ENCODE data around the gene C1QTNF5. TPM values are rescaled to one million over a fixed set of nuclear protein-coding genes. Genes with fewer than 3 reads are reported as not detected.

Gene C1QTNF5
- total and polyA plus RNA-seq, 4 donors = 1.9 to 6.4 (median 3.3) TPM

DNA sequence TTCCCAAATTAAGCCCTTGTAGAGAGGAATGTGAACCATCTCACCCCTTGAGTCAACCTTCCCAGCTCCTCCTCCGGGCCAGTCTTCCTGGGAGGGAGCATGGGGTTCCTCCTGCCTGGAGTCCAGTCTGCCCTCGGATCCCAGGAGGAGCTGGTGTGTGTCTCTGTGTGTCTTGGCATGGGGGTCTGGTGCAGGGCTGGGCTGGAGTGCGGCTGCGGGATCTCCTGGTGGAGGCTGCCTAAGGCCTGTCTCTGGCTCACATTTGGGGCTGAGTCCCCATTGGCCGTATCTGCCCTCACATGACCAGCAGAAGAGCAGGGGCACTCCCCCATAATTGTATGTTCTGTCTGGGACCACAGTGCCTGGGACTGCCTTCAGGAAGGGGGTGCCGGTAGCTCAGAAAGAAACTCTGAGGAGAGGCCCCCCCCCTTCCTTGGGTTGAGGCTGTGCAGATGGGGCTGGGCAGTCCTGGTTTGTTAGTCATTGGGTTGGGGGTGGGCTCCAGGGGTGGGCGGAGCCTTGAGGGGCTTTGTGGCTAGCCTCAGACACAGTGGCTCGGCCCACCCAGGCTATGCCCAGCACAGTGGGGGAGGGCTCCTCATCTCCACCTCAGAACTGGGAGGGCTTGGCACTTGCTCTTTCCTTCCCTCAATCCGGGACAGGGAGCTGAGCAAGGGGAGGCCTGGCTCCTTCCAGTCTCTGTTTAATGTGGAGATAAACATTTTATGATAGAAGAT is 2.9 kb downstream of the C1QTNF5 start:
- Histone ChIP-seq H3K27me3 (ENCODE audit: control insufficient read depth in 4 of 4, insufficient read depth in 4 of 4, low read length in 3 of 4) (peaks cover 0 to 2% (median 0%) of the 10 kb centered on the region in 4 donors), H3K9me3 (ENCODE audit: control insufficient read depth in 4 of 4, low read length in 3 of 4) (no peaks in the 10 kb centered on the region), H3K4me3 (ENCODE audit: low read depth in 1 of 3, low read length in 3 of 3) (no peak overlapping the region), H3K27ac (ENCODE audit: low read depth in 1 of 2, low read length in 2 of 2) (no peak overlapping the region), H3K36me3 (ENCODE audit: control insufficient read depth in 4 of 4, insufficient read depth in 3 of 4, low read depth in 1 of 4, low read length in 3 of 4) (no peaks in the 10 kb centered on the region), H3K4me1 (ENCODE audit: control insufficient read depth in 4 of 4, insufficient read depth in 4 of 4, low read length in 3 of 4) (peaks cover 13 to 42% (median 25%) of the 10 kb centered on the region in 4 donors), H3K9ac (ENCODE audit: low read depth in 1 of 2, low read length in 2 of 2) (no peak overlapping the region)
- no peak for DNase-seq (ENCODE audit: low spot score)
- TF ChIP-seq TAF1 (conservative IDR thresholded peaks at IDR 0.05) = no peak
- TF ChIP-seq HNF4A (conservative IDR thresholded peaks at IDR 0.05) = no peak
- TF ChIP-seq, protein P1, sequence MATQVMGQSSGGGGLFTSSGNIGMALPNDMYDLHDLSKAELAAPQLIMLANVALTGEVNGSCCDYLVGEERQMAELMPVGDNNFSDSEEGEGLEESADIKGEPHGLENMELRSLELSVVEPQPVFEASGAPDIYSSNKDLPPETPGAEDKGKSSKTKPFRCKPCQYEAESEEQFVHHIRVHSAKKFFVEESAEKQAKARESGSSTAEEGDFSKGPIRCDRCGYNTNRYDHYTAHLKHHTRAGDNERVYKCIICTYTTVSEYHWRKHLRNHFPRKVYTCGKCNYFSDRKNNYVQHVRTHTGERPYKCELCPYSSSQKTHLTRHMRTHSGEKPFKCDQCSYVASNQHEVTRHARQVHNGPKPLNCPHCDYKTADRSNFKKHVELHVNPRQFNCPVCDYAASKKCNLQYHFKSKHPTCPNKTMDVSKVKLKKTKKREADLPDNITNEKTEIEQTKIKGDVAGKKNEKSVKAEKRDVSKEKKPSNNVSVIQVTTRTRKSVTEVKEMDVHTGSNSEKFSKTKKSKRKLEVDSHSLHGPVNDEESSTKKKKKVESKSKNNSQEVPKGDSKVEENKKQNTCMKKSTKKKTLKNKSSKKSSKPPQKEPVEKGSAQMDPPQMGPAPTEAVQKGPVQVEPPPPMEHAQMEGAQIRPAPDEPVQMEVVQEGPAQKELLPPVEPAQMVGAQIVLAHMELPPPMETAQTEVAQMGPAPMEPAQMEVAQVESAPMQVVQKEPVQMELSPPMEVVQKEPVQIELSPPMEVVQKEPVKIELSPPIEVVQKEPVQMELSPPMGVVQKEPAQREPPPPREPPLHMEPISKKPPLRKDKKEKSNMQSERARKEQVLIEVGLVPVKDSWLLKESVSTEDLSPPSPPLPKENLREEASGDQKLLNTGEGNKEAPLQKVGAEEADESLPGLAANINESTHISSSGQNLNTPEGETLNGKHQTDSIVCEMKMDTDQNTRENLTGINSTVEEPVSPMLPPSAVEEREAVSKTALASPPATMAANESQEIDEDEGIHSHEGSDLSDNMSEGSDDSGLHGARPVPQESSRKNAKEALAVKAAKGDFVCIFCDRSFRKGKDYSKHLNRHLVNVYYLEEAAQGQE (IDR thresholded peaks at IDR 0.05) = no peak
- TF ChIP-seq, protein P2, sequence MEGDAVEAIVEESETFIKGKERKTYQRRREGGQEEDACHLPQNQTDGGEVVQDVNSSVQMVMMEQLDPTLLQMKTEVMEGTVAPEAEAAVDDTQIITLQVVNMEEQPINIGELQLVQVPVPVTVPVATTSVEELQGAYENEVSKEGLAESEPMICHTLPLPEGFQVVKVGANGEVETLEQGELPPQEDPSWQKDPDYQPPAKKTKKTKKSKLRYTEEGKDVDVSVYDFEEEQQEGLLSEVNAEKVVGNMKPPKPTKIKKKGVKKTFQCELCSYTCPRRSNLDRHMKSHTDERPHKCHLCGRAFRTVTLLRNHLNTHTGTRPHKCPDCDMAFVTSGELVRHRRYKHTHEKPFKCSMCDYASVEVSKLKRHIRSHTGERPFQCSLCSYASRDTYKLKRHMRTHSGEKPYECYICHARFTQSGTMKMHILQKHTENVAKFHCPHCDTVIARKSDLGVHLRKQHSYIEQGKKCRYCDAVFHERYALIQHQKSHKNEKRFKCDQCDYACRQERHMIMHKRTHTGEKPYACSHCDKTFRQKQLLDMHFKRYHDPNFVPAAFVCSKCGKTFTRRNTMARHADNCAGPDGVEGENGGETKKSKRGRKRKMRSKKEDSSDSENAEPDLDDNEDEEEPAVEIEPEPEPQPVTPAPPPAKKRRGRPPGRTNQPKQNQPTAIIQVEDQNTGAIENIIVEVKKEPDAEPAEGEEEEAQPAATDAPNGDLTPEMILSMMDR (IDR thresholded peaks at IDR 0.05; ENCODE audit: low read depth, low read length, missing input control) = no peak
- TF ChIP-seq GABPA (IDR thresholded peaks at IDR 0.05 in 1 of 2, conservative IDR thresholded peaks at IDR 0.05 in 1 of 2) = no peak
- no peak for TF ChIP-seq EGR1 (IDR thresholded peaks at IDR 0.05; ENCODE audit: low read depth in 2 of 2)
- WGBS = 79% methylated on average over 9 of the region's 9 CpGs

- peaks cover 13 to 42% (median 25%) of the 10 kb centered on the region in 4 donors for H3K4me1 ChIP-seq (ENCODE audit: control insufficient read depth in 4 of 4, insufficient read depth in 4 of 4, low read length in 3 of 4)
- no peak overlapping the region for H3K9ac ChIP-seq (ENCODE audit: low read depth in 1 of 2, low read length in 2 of 2)
- no peaks in the 10 kb centered on the region for H3K36me3 ChIP-seq (ENCODE audit: control insufficient read depth in 4 of 4, insufficient read depth in 3 of 4, low read depth in 1 of 4, low read length in 3 of 4)
- WGBS = 90% methylated on average over 9 of the region's 9 CpGs
- H3K27ac ChIP-seq (ENCODE audit: low read depth in 1 of 2, low read length in 2 of 2) = no peak overlapping the region
- no peak overlapping the region for H3K4me3 ChIP-seq (ENCODE audit: low read depth in 1 of 3, low read length in 3 of 3)
- H3K9me3 ChIP-seq (ENCODE audit: control insufficient read depth in 4 of 4, low read length in 3 of 4) = no peaks in the 10 kb centered on the region
- peaks cover 0 to 2% (median 0%) of the 10 kb centered on the region in 4 donors for H3K27me3 ChIP-seq (ENCODE audit: control insufficient read depth in 4 of 4, insufficient read depth in 4 of 4, low read length in 3 of 4)
- DNase-seq (ENCODE audit: low spot score) = no peak
- TF ChIP-seq EGR1 (IDR thresholded peaks at IDR 0.05; ENCODE audit: low read depth in 2 of 2) (no peak), HNF4A (conservative IDR thresholded peaks at IDR 0.05) (no peak), YY1 (IDR thresholded peaks at IDR 0.05) (no peak), RXRA (IDR thresholded peaks at IDR 0.05) (no peak), SP1 (IDR thresholded peaks at IDR 0.05) (no peak), HNF4G (IDR thresholded peaks at IDR 0.05) (no peak), FOXA2 (IDR thresholded peaks at IDR 0.05) (no peak), NR2F2 (IDR thresholded peaks at IDR 0.05) (no peak), ATF3 (IDR thresholded peaks at IDR 0.05) (no peak)
- TF ChIP-seq, protein P1 (IDR thresholded peaks at IDR 0.05) = no peak
- TF ChIP-seq, protein P3, sequence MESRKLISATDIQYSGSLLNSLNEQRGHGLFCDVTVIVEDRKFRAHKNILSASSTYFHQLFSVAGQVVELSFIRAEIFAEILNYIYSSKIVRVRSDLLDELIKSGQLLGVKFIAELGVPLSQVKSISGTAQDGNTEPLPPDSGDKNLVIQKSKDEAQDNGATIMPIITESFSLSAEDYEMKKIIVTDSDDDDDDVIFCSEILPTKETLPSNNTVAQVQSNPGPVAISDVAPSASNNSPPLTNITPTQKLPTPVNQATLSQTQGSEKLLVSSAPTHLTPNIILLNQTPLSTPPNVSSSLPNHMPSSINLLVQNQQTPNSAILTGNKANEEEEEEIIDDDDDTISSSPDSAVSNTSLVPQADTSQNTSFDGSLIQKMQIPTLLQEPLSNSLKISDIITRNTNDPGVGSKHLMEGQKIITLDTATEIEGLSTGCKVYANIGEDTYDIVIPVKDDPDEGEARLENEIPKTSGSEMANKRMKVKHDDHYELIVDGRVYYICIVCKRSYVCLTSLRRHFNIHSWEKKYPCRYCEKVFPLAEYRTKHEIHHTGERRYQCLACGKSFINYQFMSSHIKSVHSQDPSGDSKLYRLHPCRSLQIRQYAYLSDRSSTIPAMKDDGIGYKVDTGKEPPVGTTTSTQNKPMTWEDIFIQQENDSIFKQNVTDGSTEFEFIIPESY (IDR thresholded peaks at IDR 0.05) = no peak
- TF ChIP-seq, protein P4, sequence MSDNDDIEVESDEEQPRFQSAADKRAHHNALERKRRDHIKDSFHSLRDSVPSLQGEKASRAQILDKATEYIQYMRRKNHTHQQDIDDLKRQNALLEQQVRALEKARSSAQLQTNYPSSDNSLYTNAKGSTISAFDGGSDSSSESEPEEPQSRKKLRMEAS (IDR thresholded peaks at IDR 0.05) = no peak
- TF ChIP-seq, protein P2 (IDR thresholded peaks at IDR 0.05; ENCODE audit: low read depth, low read length, missing input control) = no peak
These were observed 3.8 kb downstream of the C1QTNF5 start for GRCh38 chr11:119336744-119337469.
